Mucosa of descending colon (tissue), 3 donors: ENCODE measurements around the gene AKAP1. TPM values are rescaled to one million over a fixed set of nuclear protein-coding genes. Genes with fewer than 3 reads are reported as not detected.

Experiments used
- ATAC-seq: fragments of 200-7000 bp; cut with Tn5 transposase; one replicate; pipeline ENCODE4 v1.9.1; 2020; ENCODE audit warnings: mild to moderate bottlenecking, moderate library complexity
- DNase-seq, 3 donors: peaks; one replicate each; pipeline ENCODE4 v3.0.0-alpha.2; 2020
- H3K36me3 ChIP-seq: fragments of 200-600 bp; one replicate; pipeline ENCODE4 v1.8.0; 2021; ENCODE audit warnings: low read depth, mild to moderate bottlenecking
- H3K4me1 ChIP-seq: fragments of 200-600 bp; one replicate; pipeline ENCODE4 v1.8.0; 2021; ENCODE audit warnings: low read depth, mild to moderate bottlenecking
- H3K4me3 ChIP-seq: fragments of 200-600 bp; one replicate; pipeline ENCODE4 v1.8.0; 2021; ENCODE audit warnings: mild to moderate bottlenecking
- H3K9me3 ChIP-seq: fragments of 200-600 bp; one replicate; pipeline ENCODE4 v1.8.0; 2021; ENCODE audit warnings: mild to moderate bottlenecking
- intact Hi-C, 2 donors: fragments of 100-400 bp; cut with DNase I in 1 of 2; cut with micrococcal nuclease in 1 of 2; formaldehyde crosslinking; loops; one replicate each; pipeline versions ENCODE4 v1.11.0 to v1.11.1; 2022; cut with DNase I, micrococcal nuclease
- total RNA-seq, 3 donors: library from RNA; stranded (reverse); fragmentation: NEBNext Ultra II Directional in 2 of 3; extraction: Animal tissue kit (Norgen Biotek cat#: 25700) in 2 of 3; gene quantifications; one replicate each; pipeline versions ENCODE4 v1.2.1 to v1.2.4, GENCODE V29; 2021 to 2023
- TF ChIP-seq, protein P1 (sequence below): fragments of 200-600 bp; IDR thresholded peaks from one replicate; pipeline ENCODE4 v1.8.0; 2022; ENCODE audit warnings: antibody characterized with exemption, mild to moderate bottlenecking
- donor health status: DM: no; HTN: no; CAD: no; lungs with moderate emphysema.
- donor health status: DM: no; HTN: no; CAD: no.
- donor health status: DM: no; HTN: yes; CAD: no.

The AKAP1 gene
- total RNA-seq, 3 donors from 2014 or later = 131 to 194 (median 155) TPM

DNA sequence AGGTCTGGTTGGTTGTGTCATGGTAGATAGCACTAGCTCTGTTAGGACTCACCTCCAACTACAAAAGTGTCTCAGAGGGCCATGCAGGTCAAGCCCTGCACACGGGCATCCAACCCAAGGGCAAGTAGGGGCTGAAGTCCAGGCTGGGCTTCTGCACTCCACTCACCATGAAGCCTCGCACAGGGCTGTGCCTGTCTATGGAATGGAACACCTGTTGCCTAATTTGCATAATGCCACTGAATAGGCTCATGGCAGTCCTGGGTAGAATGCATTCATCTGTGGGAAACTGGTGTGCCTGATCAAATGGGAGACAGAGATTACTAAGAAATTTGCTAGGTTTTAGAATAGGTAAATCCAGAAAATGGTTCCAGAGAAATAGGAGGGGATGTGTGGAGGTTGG lies 8.0 kb upstream of the AKAP1 start:
- DNase-seq (no peak), ATAC-seq (peak; percentile 60)
- no peaks in the 10 kb centered on the region for H3K4me1 ChIP-seq
- TF ChIP-seq, protein P1, sequence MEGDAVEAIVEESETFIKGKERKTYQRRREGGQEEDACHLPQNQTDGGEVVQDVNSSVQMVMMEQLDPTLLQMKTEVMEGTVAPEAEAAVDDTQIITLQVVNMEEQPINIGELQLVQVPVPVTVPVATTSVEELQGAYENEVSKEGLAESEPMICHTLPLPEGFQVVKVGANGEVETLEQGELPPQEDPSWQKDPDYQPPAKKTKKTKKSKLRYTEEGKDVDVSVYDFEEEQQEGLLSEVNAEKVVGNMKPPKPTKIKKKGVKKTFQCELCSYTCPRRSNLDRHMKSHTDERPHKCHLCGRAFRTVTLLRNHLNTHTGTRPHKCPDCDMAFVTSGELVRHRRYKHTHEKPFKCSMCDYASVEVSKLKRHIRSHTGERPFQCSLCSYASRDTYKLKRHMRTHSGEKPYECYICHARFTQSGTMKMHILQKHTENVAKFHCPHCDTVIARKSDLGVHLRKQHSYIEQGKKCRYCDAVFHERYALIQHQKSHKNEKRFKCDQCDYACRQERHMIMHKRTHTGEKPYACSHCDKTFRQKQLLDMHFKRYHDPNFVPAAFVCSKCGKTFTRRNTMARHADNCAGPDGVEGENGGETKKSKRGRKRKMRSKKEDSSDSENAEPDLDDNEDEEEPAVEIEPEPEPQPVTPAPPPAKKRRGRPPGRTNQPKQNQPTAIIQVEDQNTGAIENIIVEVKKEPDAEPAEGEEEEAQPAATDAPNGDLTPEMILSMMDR = no peak
- H3K36me3 ChIP-seq = no peaks in the 10 kb centered on the region
- intact Hi-C loops = no loop called here
- no peak overlapping the region for H3K4me3 ChIP-seq
- H3K9me3 ChIP-seq = no peaks in the 10 kb centered on the region

- intact Hi-C loops = no loop called here
- TF ChIP-seq, protein P1 = no peak
- Histone ChIP-seq H3K4me1 (no peaks in the 10 kb centered on the region), H3K4me3 (no peak overlapping the region), H3K36me3 (no peaks in the 10 kb centered on the region), H3K9me3 (no peaks in the 10 kb centered on the region)
- no peak for ATAC-seq
- DNase-seq = no peak
Measured at GRCh38 chr17:57078274-57078673, 6.8 kb upstream of the AKAP1 start.

DNA sequence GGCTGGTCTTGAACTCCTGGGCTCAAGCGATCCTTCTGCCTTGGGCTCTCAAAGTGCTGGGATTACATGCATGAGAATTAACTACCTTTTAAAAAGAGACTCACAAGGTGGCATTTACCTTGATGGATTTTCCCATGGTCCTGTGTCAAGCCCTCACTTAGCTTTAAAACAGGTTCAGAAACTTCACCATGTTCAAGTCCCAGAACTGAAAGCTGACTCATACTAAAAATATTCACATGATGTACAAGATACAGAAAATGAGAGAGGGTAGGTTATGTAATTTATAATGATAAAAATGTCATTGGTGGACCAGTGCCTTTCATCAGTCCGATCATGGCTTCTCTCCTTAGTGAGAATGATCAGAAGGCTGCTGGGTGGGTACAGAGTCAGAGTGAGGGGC lies 4.3 kb upstream of the AKAP1 start:
- DNase-seq (no peak), ATAC-seq (no peak)
- H3K4me3 ChIP-seq = no peak overlapping the region
- intact Hi-C loops = no loop called here
- peaks cover 3% of the 10 kb centered on the region for H3K4me1 ChIP-seq
- TF ChIP-seq, protein P1 = no peak
- H3K36me3 ChIP-seq = no peaks in the 10 kb centered on the region
- H3K9me3 ChIP-seq = no peaks in the 10 kb centered on the region

DNA sequence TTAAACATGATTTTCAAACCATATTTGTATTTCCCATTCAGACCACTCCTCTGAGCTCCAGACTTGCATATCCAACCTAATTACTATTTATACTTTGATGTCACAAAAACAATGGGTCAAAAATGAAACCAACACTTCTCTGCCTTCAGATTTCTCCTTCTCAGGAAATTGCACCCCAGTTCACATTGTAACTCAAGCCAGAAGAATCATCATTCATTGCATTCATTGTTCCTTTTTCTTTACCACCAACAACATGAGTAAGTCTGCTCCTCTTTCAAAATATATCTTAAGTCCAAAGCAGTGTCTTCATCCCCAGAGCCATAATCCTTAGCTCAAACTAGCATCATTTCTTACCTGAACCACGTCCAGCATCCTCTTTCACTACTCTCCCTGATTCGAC lies 2.6 kb upstream of the AKAP1 start:
- H3K4me3 ChIP-seq = no peak overlapping the region
- peaks cover 13% of the 10 kb centered on the region for H3K4me1 ChIP-seq
- no peaks in the 10 kb centered on the region for H3K9me3 ChIP-seq
- TF ChIP-seq, protein P1 = no peak
- intact Hi-C loops = no loop called here
- DNase-seq (no peak), ATAC-seq (no peak)
- H3K36me3 ChIP-seq = no peaks in the 10 kb centered on the region

GRCh38 chr17:57084361-57084801 lies 665 bp upstream of the AKAP1 start:
- no peak for DNase-seq
- H3K36me3 ChIP-seq = no peaks in the 10 kb centered on the region
- no peak for ATAC-seq
- H3K4me3 ChIP-seq = peak overlapping the region; percentile 77
- TF ChIP-seq, protein P1 = no peak
- H3K9me3 ChIP-seq = no peaks in the 10 kb centered on the region
- intact Hi-C loops = no loop called here
- peaks cover 33% of the 10 kb centered on the region for H3K4me1 ChIP-seq
